ENCODE data around the gene SRD5A2. TPM values are rescaled to one million over a fixed set of nuclear protein-coding genes. Genes with fewer than 3 reads are reported as not detected.

Gene SRD5A2
- total and polyA plus RNA-seq, 2 of the 8 experiments (the other 6 are each of a cell fraction or from before 2014, with no cell fraction given) = 0.02 TPM; not detected in 1

DNA sequence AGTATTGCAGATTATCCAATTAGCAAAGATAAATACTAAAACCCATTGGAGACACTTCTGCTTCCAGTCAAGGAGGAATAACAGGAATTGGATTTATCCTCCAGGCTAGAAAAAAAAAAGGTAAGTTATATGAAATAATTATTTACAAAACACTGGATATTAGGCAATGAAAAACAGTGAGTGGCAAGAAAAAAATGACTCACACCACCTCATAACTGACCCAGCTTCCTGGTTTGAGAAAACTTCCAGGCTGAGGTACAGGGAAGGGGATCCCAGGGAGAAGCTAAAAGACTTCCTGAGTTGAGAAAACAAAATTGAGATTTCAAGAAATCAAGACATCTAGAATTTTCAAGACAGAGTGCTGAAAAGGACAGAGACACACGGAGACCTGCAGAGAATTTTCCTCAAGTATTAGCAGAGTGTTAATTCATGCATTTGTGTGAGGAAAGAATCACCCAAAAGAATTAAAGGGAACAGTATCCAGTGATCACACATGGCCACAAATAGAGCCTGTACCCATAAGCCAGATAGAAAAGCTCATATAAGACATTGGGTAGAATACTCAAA is 17.4 kb downstream of the SRD5A2 start:
- no peak overlapping the region for H3K56ac ChIP-seq (replicated peaks; ENCODE audit: insufficient read length, low read depth, low read length)
- no peak overlapping the region for H3K18ac ChIP-seq (ENCODE audit: extremely low read depth, low read length)
- DNase-seq (ENCODE audit: low read depth in 1 of 2, low spot score in 2 of 2) (no peak), FAIRE-seq (no peak)
- POLR2A ChIA-PET (ENCODE audit: partially characterized antibody) = no interaction called here
- no peak overlapping the region for H3K4me3 ChIP-seq (ENCODE audit: extremely low read depth in 1 of 4, insufficient read depth in 2 of 4, low read depth in 3 of 4, low read length in 4 of 4)
- H3K4me1 ChIP-seq (replicated peaks in 1 of 4; ENCODE audit: control insufficient read depth in 3 of 4, insufficient read depth in 4 of 4, low read length in 3 of 4) = no peaks in the 10 kb centered on the region
- no peak overlapping the region for H2BK20ac ChIP-seq (ENCODE audit: low read length)
- peaks cover 22 to 32% of the 10 kb centered on the region in 2 experiments for H3K9me3 ChIP-seq (ENCODE audit: insufficient read depth in 2 of 2, low read depth in 1 of 2, low read length in 1 of 2)
- H3K79me2 ChIP-seq (ENCODE audit: control insufficient read depth in 1 of 2, insufficient read depth in 2 of 2, low read length in 2 of 2) = no peaks in the 10 kb centered on the region
- no peak overlapping the region for H2BK120ac ChIP-seq (replicated peaks; ENCODE audit: low read depth, low read length)
- no peak overlapping the region for H3K14ac ChIP-seq (ENCODE audit: insufficient read length)
- H3K23ac ChIP-seq (ENCODE audit: insufficient read length) = no peak overlapping the region
- H2BK12ac ChIP-seq (ENCODE audit: low read depth, low read length) = no peak overlapping the region
- no peak overlapping the region for H2AFZ ChIP-seq (ENCODE audit: low read length)
- no peak overlapping the region for H2BK5ac ChIP-seq (ENCODE audit: low read depth, low read length)
- H3K23me2 ChIP-seq (ENCODE audit: low read depth, low read length) = peaks cover 2% of the 10 kb centered on the region; the same call in 1 of the 2 replicates
- no peak overlapping the region for H4K91ac ChIP-seq (replicated peaks; ENCODE audit: insufficient read length, low read length)
- no peak overlapping the region for H3K9ac ChIP-seq (replicated peaks in 1 of 4; ENCODE audit: extremely low read depth in 1 of 4, low read depth in 3 of 4, low read length in 3 of 4)
- H2BK15ac ChIP-seq (ENCODE audit: low read length) = no peak overlapping the region
- H4K8ac ChIP-seq (ENCODE audit: extremely low read depth, insufficient read depth, low read length) = no peak overlapping the region
- no peak overlapping the region for H4K5ac ChIP-seq (ENCODE audit: insufficient read length, low read depth, low read length)
- no peak overlapping the region for H3K4ac ChIP-seq (replicated peaks; ENCODE audit: insufficient read length, low read depth, low read length)
- H2AK5ac ChIP-seq (ENCODE audit: low read depth, low read length) = no peak overlapping the region
- no peaks in the 10 kb centered on the region for H3K36me3 ChIP-seq (ENCODE audit: control insufficient read depth in 2 of 4, insufficient read depth in 4 of 4, low read length in 3 of 4)
- H3K27ac ChIP-seq (ENCODE audit: low read depth, low read length) = no peak overlapping the region
- H3K4me2 ChIP-seq (ENCODE audit: insufficient read depth in 1 of 2, low read depth in 2 of 2, low read length in 2 of 2) = no peak overlapping the region
- no peaks in the 10 kb centered on the region for H3K79me1 ChIP-seq (ENCODE audit: low read depth, low read length)
- no peaks in the 10 kb centered on the region for H3K27me3 ChIP-seq (replicated peaks in 1 of 4; ENCODE audit: control insufficient read depth in 3 of 4, extremely low read depth in 1 of 4, insufficient read depth in 3 of 4, low read length in 3 of 4)
- 36% methylated on average over 1 of the region's 1 CpG; no CpG with 5 or more reads in 1 of the 2 experiments for WGBS, 2 experiments (ENCODE audit: extremely low coverage in 1 of 2, insufficient coverage in 1 of 2, insufficient read length in 1 of 2, insufficient replicate concordance in 2 of 2, low coverage in 1 of 2, low lambda C conversion rate in 2 of 2, missing lambda C conversion rate in 1 of 2)
- no peaks in the 10 kb centered on the region for H4K20me1 ChIP-seq (replicated peaks in 1 of 2; ENCODE audit: control insufficient read depth in 1 of 2, insufficient read depth in 2 of 2, low read length in 2 of 2)
- CTCF ChIA-PET (ENCODE audit: partially characterized antibody) = interaction anchor here (0.6 kb wide), 1 partner anchor 124 kb away, joined by 3 read pairs; no protein-coding TSS in a partner anchor
- TF ChIP-seq TAF7 (optimal IDR thresholded peaks at IDR 0.05; ENCODE audit: borderline replicate concordance, low read depth, low read length) = no peak
- TF ChIP-seq TEAD4 (IDR thresholded peaks at IDR 0.05; ENCODE audit: low read depth, low read length) = no peak
- TF ChIP-seq CTBP2 (IDR thresholded peaks at IDR 0.05; ENCODE audit: borderline replicate concordance, insufficient read depth, insufficient read length, low read length) = no peak
- TF ChIP-seq POU5F1 (IDR thresholded peaks at IDR 0.05; ENCODE audit: low read depth, low read length) = no peak
- TF ChIP-seq KDM5A (IDR thresholded peaks at IDR 0.05; ENCODE audit: low read length) = no peak
- TF ChIP-seq BACH1 (IDR thresholded peaks at IDR 0.05; ENCODE audit: low read length) = no peak
- no peak for TF ChIP-seq BCL11A (IDR thresholded peaks at IDR 0.05; ENCODE audit: low read depth in 2 of 2, low read length in 2 of 2)

Data from H1 (cell line).